H1 (cell line): Measurements from ENCODE around the gene BZW1. TPM values are rescaled to one million over a fixed set of nuclear protein-coding genes. Genes with fewer than 3 reads are reported as not detected.

ENCODE experiments used
- BACH1 ChIP-seq: IDR thresholded peaks from 2 replicates; pipeline ENCODE4 v1.6.1; 2012; ENCODE audit warnings: low read length, improper control_type of control experiment
- GTF2F1 ChIP-seq: IDR thresholded peaks from 2 replicates; pipeline ENCODE4 v1.6.1; 2012; ENCODE audit warnings: low read depth, low read length, improper control_type of control experiment, borderline replicate concordance
- SIN3A ChIP-seq, 2 experiments: IDR thresholded peaks in 1 of 2; conservative IDR thresholded peaks in 1 of 2; 2 replicates each; pipeline ENCODE4 v1.6.1; 2011 to 2012; ENCODE audit warnings: low read length in 2 of 2, improper control_type of control experiment in 1 of 2, low read depth in 1 of 2, mild to moderate bottlenecking in 1 of 2
- YY1 ChIP-seq: IDR thresholded peaks from 2 replicates; pipeline ENCODE4 v1.6.1; 2011; ENCODE audit warnings: low read depth, mild to moderate bottlenecking, low read length
- polyA plus RNA-seq, 7 experiments: library from polyadenylated mRNA; depleted of rRNA in 3 of 7; stranded (reverse) in 5 of 7; unstranded in 2 of 7; fragments of >200 nt in 5 of 7; fragments of 200-250 nt in 2 of 7; gene quantifications; 1 replicate in 5 of 7; 2 replicates in 1 of 7; 4 replicates in 1 of 7; pipeline versions ENCODE4 v1.2.1 to v1.2.3, GENCODE V29; 2011 to 2013; ENCODE audit warnings: missing spikeins in 2 of 7, mixed read lengths in 2 of 7
- total RNA-seq: library from RNA; stranded (reverse); fragmentation: NEBNext Ultra II Directional; extraction: Animal tissue kit (Norgen Biotek cat#: 25700); gene quantifications from 2 replicates; pipeline ENCODE4 v1.2.1, GENCODE V29; 2021

The BZW1 gene
- total and polyA plus RNA-seq, 2 of the 8 experiments (the other 6 are each of a cell fraction or from before 2014, with no cell fraction given), result 152 to 335 TPM

DNA sequence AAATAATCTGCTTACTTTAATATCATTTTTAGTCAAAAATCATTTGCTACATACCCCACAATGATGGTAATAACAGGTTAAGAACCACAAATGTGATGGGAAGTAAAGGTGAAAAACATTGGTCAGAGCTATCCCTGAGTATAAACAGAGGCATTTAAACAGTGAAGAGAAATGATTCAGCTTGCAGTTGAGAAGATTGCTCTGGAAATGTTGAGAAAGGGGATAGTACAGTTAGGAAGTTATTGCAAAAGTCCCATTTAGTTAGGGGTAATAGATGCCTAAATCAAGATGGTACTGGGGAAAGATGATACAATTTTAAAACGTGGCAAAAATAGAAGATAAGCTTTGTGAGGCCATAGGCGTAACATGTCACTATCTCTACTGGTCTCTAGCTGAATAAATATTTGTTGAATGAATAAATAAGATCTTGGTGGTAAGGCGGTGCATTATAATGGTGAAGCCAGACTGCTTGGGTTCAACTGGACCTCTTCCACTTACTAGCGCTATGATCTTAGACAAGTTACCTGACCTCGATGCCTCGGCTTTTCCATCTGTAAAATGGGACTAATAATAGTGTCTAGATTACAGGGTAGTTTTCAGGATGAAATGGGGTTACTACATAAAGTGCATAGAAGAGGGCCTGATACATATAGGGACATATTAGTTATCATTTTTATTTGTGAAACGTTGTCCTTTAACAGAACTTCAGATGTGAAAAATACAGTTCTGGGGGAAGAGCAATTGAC lies 2.0 kb upstream of the BZW1 start (continued):
- no peak for TF ChIP-seq GTF2F1
- no peak for TF ChIP-seq BACH1
- no peak for TF ChIP-seq SIN3A (conservative IDR thresholded peaks at IDR 0.05 in 1 of 2, IDR thresholded peaks at IDR 0.05 in 1 of 2; ENCODE audit: low read depth in 1 of 2, low read length in 2 of 2)
- no peak for TF ChIP-seq YY1
